KBM-7 (cell line): ENCODE measurements around the gene CCDC74B.
"Not testable (repeated sequence)": the region's sequence is repeated elsewhere in the genome, so short reads cannot be mapped to it uniquely, and the experiment has no call there.

Source experiments
- DNase-seq: peaks from one replicate; pipeline ENCODE4 v3.0.0-alpha.2; 2015
- in situ Hi-C: fragments of 300-500 bp; cut with MboI; formaldehyde crosslinking; loops from 2 replicates; pipeline ENCODE4 v1.14.3; 2020; ENCODE audit warnings: low sequenced_read_pairs, low pct_unique_long_range_greater_than_20kb, mixed read lengths

CCDC74B gene

GRCh38 chr2:130136546-130136945, 8.4 kb downstream of the CCDC74B start:
- in situ Hi-C loops, DNase-seq: not testable (repeated sequence)

DNA sequence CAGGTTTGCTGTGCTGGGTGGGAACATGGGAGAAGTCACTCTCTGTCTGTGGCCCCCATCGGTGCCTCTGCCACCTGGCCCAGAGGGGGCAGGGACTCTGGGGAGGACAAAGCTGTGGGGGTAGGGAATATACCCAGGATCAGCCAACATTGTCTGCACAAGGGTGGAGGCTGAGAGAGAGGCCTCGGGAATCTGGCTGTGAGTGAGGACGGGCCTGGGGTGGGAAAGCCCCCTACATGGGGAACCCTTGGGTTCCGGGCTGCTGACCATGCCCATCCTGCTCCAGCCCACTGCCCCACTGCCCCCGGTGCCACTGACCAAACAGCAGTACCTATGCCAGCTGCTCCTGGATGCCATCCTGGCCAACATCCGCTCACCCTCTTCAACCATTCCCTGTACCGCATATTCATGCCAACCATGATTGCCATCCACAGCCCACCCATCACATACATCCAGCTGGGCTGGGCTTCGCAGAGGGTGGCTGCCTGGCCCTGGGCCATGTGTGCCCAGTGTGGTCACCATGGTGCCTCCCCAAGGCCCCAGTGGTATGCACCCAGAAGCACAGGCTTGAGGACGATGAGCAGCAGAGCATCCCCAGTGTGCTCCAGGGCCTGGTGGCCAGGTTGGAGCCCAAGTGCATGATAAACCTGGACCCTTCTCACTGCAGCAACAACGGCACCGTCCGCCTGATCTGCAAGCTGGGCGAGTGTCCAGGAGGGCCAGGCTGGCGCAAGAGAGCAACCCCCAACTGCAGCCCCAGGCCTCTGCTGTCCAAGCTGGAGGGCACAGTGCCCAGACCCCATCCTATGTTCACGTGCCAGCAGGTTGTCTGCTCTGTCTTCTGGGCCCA, 9.0 kb downstream of the CCDC74B start:
- in situ Hi-C loops: no loop called here
- DNase-seq: no peak

DNA sequence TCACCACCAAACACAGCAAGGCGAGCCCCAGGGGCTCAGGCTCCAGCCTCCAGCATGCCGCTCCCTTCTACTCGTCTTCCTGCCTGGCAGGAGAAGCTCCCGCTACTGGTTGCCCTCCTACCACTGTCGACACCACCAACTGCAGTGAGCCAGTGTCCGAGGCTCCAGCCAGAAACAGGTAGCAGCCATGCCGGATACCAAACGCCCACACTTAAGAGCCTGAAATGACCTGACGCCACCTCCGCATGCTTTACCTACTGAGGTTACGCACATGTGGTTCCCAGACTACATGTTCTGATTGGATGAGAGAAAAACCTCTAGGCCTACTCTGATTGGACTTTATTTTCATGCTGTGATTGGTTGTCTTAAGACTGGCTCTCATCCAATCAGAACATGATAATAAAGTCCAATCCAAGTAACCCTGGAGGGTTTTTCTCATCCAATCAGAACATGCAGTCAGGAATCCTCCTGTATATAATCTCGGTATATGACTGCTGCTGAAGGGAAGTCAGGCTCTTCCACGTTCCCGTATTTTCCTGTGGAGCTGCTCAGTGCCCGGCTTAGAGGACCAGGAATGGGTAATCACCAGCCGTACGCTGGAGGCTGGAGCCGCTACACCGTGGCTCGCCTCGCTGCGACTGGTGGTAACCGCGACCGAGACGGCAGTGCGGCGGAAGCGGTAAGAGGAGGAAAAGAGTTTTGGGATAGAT, 15.6 kb downstream of the CCDC74B start, which contains the start of gene POTEF:
Gene POTEF (minus strand): TSS at position 103 of the 710 bp plus-strand sequence. CDS start 8,707 bp downstream, outside the sequence.
- in situ Hi-C loops, DNase-seq: not testable (repeated sequence)

- DNase-seq, in situ Hi-C loops: not testable (repeated sequence)
These were observed 16.4 kb downstream of the CCDC74B start for GRCh38 chr2:130128464-130128863.

GRCh38 chr2:130127726-130128125, 17.2 kb downstream of the CCDC74B start:
- DNase-seq, in situ Hi-C loops: not testable (repeated sequence)

DNA sequence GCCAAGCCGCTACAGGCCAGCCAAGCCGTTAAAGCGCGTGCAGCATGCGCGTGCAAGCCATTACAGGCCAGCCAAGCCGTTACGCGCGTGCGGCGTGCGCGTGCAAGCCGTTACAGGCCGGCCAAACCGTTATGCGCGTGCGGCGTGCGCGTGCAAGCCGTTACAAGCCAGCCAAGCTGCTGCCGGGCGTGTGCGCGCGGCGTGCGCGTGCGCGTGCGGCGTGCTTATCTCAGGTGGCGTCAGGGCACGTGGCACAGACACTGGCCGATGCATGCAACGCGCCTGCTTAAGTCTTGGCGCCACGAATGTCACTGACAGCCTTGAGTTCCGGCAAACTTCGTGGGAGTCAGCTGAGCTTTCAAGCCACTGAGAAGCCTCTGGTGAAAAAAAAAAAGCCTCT, 24.0 kb downstream of the CCDC74B start:
- DNase-seq, in situ Hi-C loops: not testable (repeated sequence)

GRCh38 chr2:130102597-130103363, 42.1 kb downstream of the CCDC74B start:
- DNase-seq, in situ Hi-C loops: not testable (repeated sequence)
